ENCODE measurements around the gene TNS1. TPM values are rescaled to one million over a fixed set of nuclear protein-coding genes. Genes with fewer than 3 reads are reported as not detected.

Gene TNS1
- polyA plus RNA-seq, 1 of the 3 experiments (the other 2 are of a cell fraction), result 12.1 TPM

- Histone ChIP-seq H3K4me3 (ENCODE audit: low read depth in 2 of 2, low read length in 1 of 2) (no peak overlapping the region), H4K20me1 (ENCODE audit: insufficient read depth) (peaks cover 31% of the 10 kb centered on the region; the same call in 1 of the 2 replicates)
Observed at GRCh38 chr2:217926801-217927200, 76.0 kb downstream of the TNS1 start.

GRCh38 chr2:217924346-217924901, 78.4 kb downstream of the TNS1 start:
- DNase-seq, result no peak
- Histone ChIP-seq H4K20me1 (ENCODE audit: insufficient read depth) (peaks cover 25% of the 10 kb centered on the region; the same call in 1 of the 2 replicates), H3F3A (replicated peaks; ENCODE audit: insufficient read depth) (peaks cover 27% of the 10 kb centered on the region), H3K79me2 (ENCODE audit: insufficient read depth) (peaks cover 97% of the 10 kb centered on the region), H3K9me2 (no peaks in the 10 kb centered on the region), H2AFZ (ENCODE audit: low read depth) (no peak overlapping the region), H3K36me3 (replicated peaks in 1 of 2; ENCODE audit: control insufficient read depth in 1 of 2, insufficient read depth in 2 of 2, low read length in 1 of 2) (peaks cover 0 to 23% of the 10 kb centered on the region in 2 experiments), H3K9ac (no peak overlapping the region), H3K4me1 (ENCODE audit: control insufficient read depth in 1 of 2, insufficient read depth in 2 of 2, low read depth in 1 of 2, low read length in 1 of 2) (peaks cover 51 to 70% of the 10 kb centered on the region in 2 experiments), H3K9me3 (no peaks in the 10 kb centered on the region), H3K27me3 (ENCODE audit: insufficient read depth) (no peaks in the 10 kb centered on the region), H3K4me3 (ENCODE audit: low read depth in 2 of 2, low read length in 1 of 2) (no peak overlapping the region), H3K27ac (ENCODE audit: low read depth in 2 of 2, low read length in 1 of 2) (no peak overlapping the region; a peak in 1 of 4 replicates), H3K4me2 (no peak overlapping the region)
- TF ChIP-seq CTCF (IDR thresholded peaks at IDR 0.05) (no peak), NFIC (IDR thresholded peaks at IDR 0.05; ENCODE audit: borderline replicate concordance) (no peak), POLR2AphosphoS5 (IDR thresholded peaks at IDR 0.05; ENCODE audit: low read depth, low read length) (no peak), GABPA (IDR thresholded peaks at IDR 0.05; ENCODE audit: low read depth) (no peak), SIN3A (IDR thresholded peaks at IDR 0.05; ENCODE audit: borderline replicate concordance, low read depth, low read length) (no peak), MXI1 (IDR thresholded peaks at IDR 0.05; ENCODE audit: low read depth, low read length) (no peak)
- POLR2A ChIA-PET, result interaction anchor here (0.9 kb wide), 1 partner anchor 9 kb away, joined by 5 read pairs; no protein-coding TSS in a partner anchor
- whole genome bisulfite sequencing (ENCODE audit: low lambda C conversion rate), result 79% methylated on average over 4 of the region's 5 CpGs
- CTCF ChIA-PET, result interaction anchor here (1.6 kb wide), 1 partner anchor 8 kb away, joined by 10 read pairs; no protein-coding TSS in a partner anchor

More at GRCh38 chr2:217926801-217927200, 76.0 kb downstream of the TNS1 start:
- no peak overlapping the region for H3K27ac ChIP-seq (ENCODE audit: low read depth in 2 of 2, low read length in 1 of 2)
- POLR2A ChIA-PET, result no interaction called here
- H3F3A ChIP-seq (replicated peaks; ENCODE audit: insufficient read depth), result peaks cover 13% of the 10 kb centered on the region
- H3K79me2 ChIP-seq (ENCODE audit: insufficient read depth), result peaks cover 99% of the 10 kb centered on the region
- no peak for DNase-seq
- no peak overlapping the region for H2AFZ ChIP-seq (ENCODE audit: low read depth)
- TF ChIP-seq NRF1 (IDR thresholded peaks at IDR 0.05; ENCODE audit: low read depth, low read length), result no peak
- TF ChIP-seq REST (IDR thresholded peaks at IDR 0.05; ENCODE audit: low read depth, low read length), result no peak
- TF ChIP-seq SIN3A (IDR thresholded peaks at IDR 0.05; ENCODE audit: borderline replicate concordance, low read depth, low read length), result no peak
- no peak for TF ChIP-seq RFX5 (IDR thresholded peaks at IDR 0.05; ENCODE audit: low read length)
- no peak for TF ChIP-seq TCF12 (IDR thresholded peaks at IDR 0.05)
- H3K9me2 ChIP-seq, result no peaks in the 10 kb centered on the region
- H3K9ac ChIP-seq, result no peak overlapping the region
- CTCF ChIA-PET, result interaction anchor here (0.8 to 14.7 kb wide), 2 partner anchors 59 to 138 kb away, joined by 3 to 129 read pairs; no protein-coding TSS in a partner anchor
- WGBS (ENCODE audit: low lambda C conversion rate), result 81% methylated on average over 2 of the region's 2 CpGs
- H3K27me3 ChIP-seq (ENCODE audit: insufficient read depth), result no peaks in the 10 kb centered on the region
- H3K36me3 ChIP-seq (replicated peaks in 1 of 2; ENCODE audit: control insufficient read depth in 1 of 2, insufficient read depth in 2 of 2, low read length in 1 of 2), result peaks cover 0 to 23% of the 10 kb centered on the region in 2 experiments
- peaks cover 41 to 66% of the 10 kb centered on the region in 2 experiments for H3K4me1 ChIP-seq (ENCODE audit: control insufficient read depth in 1 of 2, insufficient read depth in 2 of 2, low read depth in 1 of 2, low read length in 1 of 2)
- no peak overlapping the region for H3K4me2 ChIP-seq
- H3K9me3 ChIP-seq, result no peaks in the 10 kb centered on the region
